CD14-positive monocyte (primary cell): ENCODE results near the gene RNF217. TPM values are rescaled to one million over a fixed set of nuclear protein-coding genes. Genes with fewer than 3 reads are reported as not detected.

Experiments
- DNase-seq, 3 donors: peaks; one replicate each; pipeline ENCODE4 v3.0.0-alpha.2; 2011 to 2022
- H2AFZ ChIP-seq: 2 replicates; pipeline ENCODE4 v1.6.0; 2012; ENCODE audit warnings: mild to moderate bottlenecking, low read depth, low read length, inconsistent platforms; ENCODE audit not compliant: insufficient read depth, poor library complexity, severe bottlenecking
- H3K27ac ChIP-seq, 2 donors: 1 replicate in 1 of 2; 2 replicates in 1 of 2; pipeline ENCODE4 v1.5.1; 2012 to 2013; ENCODE audit warnings: low read length in 2 of 2, control low read depth in 1 of 2, inconsistent platforms in 1 of 2, low read depth in 1 of 2, mild to moderate bottlenecking in 1 of 2
- H3K27me3 ChIP-seq, 2 donors: one replicate each; pipeline versions ENCODE4 v1.6.0 to v1.6.1; 2011 to 2013; ENCODE audit warnings: low read length in 2 of 2; ENCODE audit not compliant: control insufficient read depth in 2 of 2, insufficient read depth in 2 of 2
- H3K36me3 ChIP-seq, 2 donors: replicated peaks in 1 of 2; 1 replicate in 1 of 2; 2 replicates in 1 of 2; pipeline versions ENCODE4 v1.5.1 to v1.6.1; 2012 to 2013; ENCODE audit warnings: low read length in 2 of 2, control low read depth in 1 of 2, inconsistent platforms in 1 of 2, mild to moderate bottlenecking in 1 of 2; ENCODE audit not compliant: insufficient read depth in 2 of 2, control insufficient read depth in 1 of 2
- H3K4me1 ChIP-seq, 2 donors: 1 replicate in 1 of 2; 2 replicates in 1 of 2; pipeline versions ENCODE4 v1.5.1 to v1.6.1; 2012 to 2013; ENCODE audit warnings: low read length in 2 of 2, control low read depth in 1 of 2, inconsistent platforms in 1 of 2, mild to moderate bottlenecking in 1 of 2, moderate library complexity in 1 of 2; ENCODE audit not compliant: insufficient read depth in 2 of 2, control insufficient read depth in 1 of 2
- H3K4me2 ChIP-seq: replicated peaks from 2 replicates; pipeline ENCODE3; 2012; ENCODE audit warnings: low read length, moderate library complexity, mild to moderate bottlenecking; ENCODE audit not compliant: poor library complexity, severe bottlenecking; ENCODE audit errors: extremely low read depth
- H3K4me3 ChIP-seq, 3 experiments: fragments of 200-600 bp in 1 of 3; sonication (generic) in 1 of 3; replicated peaks in 1 of 3; 1 replicate in 2 of 3; 2 replicates in 1 of 3; pipeline ENCODE4 v1.5.1; 2011 to 2013; ENCODE audit warnings: low read length in 3 of 3, mild to moderate bottlenecking in 3 of 3, control low read depth in 2 of 3, low read depth in 2 of 3, inconsistent platforms in 1 of 3, moderate library complexity in 1 of 3
- H3K79me2 ChIP-seq: 2 replicates; pipeline ENCODE4 v1.6.0; 2012; ENCODE audit warnings: mild to moderate bottlenecking, control low read depth, inconsistent platforms, low read length, moderate library complexity; ENCODE audit not compliant: insufficient read depth
- H3K9ac ChIP-seq: 2 replicates; pipeline ENCODE4 v1.6.0; 2017; ENCODE audit warnings: low read length, mild to moderate bottlenecking; ENCODE audit not compliant: insufficient read depth, poor library complexity, severe bottlenecking
- H3K9me3 ChIP-seq, 2 donors: replicated peaks in 1 of 2; 1 replicate in 1 of 2; 2 replicates in 1 of 2; pipeline versions ENCODE4 v1.5.1 to v1.6.1; 2012 to 2013; ENCODE audit warnings: low read length in 2 of 2, control low read depth in 1 of 2; ENCODE audit not compliant: control insufficient read depth in 1 of 2, insufficient read depth in 1 of 2
- H4K20me1 ChIP-seq: 2 replicates; pipeline ENCODE4 v1.6.0; 2012; ENCODE audit warnings: mild to moderate bottlenecking, low read length, control low read depth, moderate library complexity; ENCODE audit not compliant: insufficient read depth
- H3K27ac Mint-ChIP-seq, 7 donors: one replicate each; pipeline ENCODE4 v1.8.0; 2020; ENCODE audit warnings: mild to moderate bottlenecking in 7 of 7, mixed read lengths in 7 of 7, moderate library complexity in 6 of 7, inconsistent platforms in 2 of 7
- H3K27me3 Mint-ChIP-seq, 3 donors: one replicate each; pipeline ENCODE4 v1.8.0; 2021 to 2022; ENCODE audit warnings: low read depth in 3 of 3, mild to moderate bottlenecking in 3 of 3, mixed read lengths in 3 of 3, moderate library complexity in 3 of 3, inconsistent platforms in 1 of 3
- H3K36me3 Mint-ChIP-seq, 2 donors: one replicate each; pipeline ENCODE4 v1.8.0; 2020; ENCODE audit warnings: mixed read lengths in 2 of 2, inconsistent platforms in 1 of 2, mild to moderate bottlenecking in 1 of 2
- H3K4me1 Mint-ChIP-seq: one replicate; pipeline ENCODE4 v1.8.0; 2020; ENCODE audit warnings: mild to moderate bottlenecking, mixed read lengths
- H3K4me3 Mint-ChIP-seq, 2 donors: one replicate each; pipeline ENCODE4 v1.8.0; 2020; ENCODE audit warnings: mild to moderate bottlenecking in 2 of 2, mixed read lengths in 2 of 2, moderate library complexity in 1 of 2
- H3K9me3 Mint-ChIP-seq, 7 donors: one replicate each; pipeline ENCODE4 v1.8.0; 2020 to 2022; ENCODE audit warnings: mixed read lengths in 7 of 7, mild to moderate bottlenecking in 6 of 7, moderate library complexity in 6 of 7, inconsistent platforms in 2 of 7
- CTCF ChIP-seq: fragments of 200-600 bp; IDR thresholded peaks from one replicate; pipeline ENCODE4 v1.8.0; 2022; ENCODE audit warnings: antibody characterized with exemption, mild to moderate bottlenecking
- whole genome bisulfite sequencing: methylation state at CpG from one replicate; pipeline ENCODE4 v1.1.5; 2013; ENCODE audit warnings: missing lambda C conversion rate; ENCODE audit not compliant: insufficient coverage; 5-methylcytosine and 5-hydroxymethylcytosine counted together
- intact Hi-C, 2 donors: fragments of 100-400 bp; cut with micrococcal nuclease; formaldehyde crosslinking; loops; one replicate each; pipeline versions ENCODE4 v1.15.0 to v1.15.1; 2023
- polyA plus RNA-seq, 3 donors: library from polyadenylated mRNA; depleted of rRNA in 1 of 3; unstranded in 2 of 3; stranded (reverse) in 1 of 3; fragments of 300-500 nt in 2 of 3; fragments of >200 nt in 1 of 3; fragmentation: Illumina TruSeq in 2 of 3; gene quantifications; 1 replicate in 2 of 3; 2 replicates in 1 of 3; pipeline ENCODE4 v1.2.3, GENCODE V29; 2012 to 2021

Gene RNF217
- polyA plus RNA-seq, 3 donors, result 2.2 to 11.6 (median 3.3) TPM

DNA sequence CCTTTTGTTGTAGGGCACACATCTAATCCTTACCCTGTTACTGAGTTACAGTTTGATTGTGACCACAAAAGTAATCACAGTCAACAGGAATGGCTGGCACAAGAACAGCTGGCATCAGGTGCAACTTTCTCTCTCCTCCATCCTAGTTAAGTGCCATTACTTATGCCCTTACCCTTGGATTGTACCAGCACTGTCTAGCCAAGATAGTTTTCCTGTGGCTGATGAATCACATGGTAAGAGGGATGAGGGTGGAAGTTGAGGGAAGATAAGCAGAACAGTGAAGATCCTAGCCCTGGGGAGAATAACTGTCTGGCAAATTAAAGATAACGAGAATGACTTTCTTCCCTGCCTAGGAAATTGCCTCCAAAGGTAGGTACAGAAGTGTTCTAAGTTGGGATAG is 42.0 kb downstream of the RNF217 start:
- Mint-ChIP-seq H3K27ac (no peak overlapping the region), H3K9me3 (peaks cover 0 to 5% (median 3%) of the 10 kb centered on the region in 7 donors), H3K36me3 (peaks cover 0 to 3% of the 10 kb centered on the region in 2 donors), H3K4me3 (no peak overlapping the region), H3K4me1 (peaks cover 39% of the 10 kb centered on the region), H3K27me3 (no peaks in the 10 kb centered on the region)
- Histone ChIP-seq H3K9me3 (no peaks in the 10 kb centered on the region), H3K4me2 (no peak overlapping the region), H3K4me3 (no peak overlapping the region), H3K36me3 (no peaks in the 10 kb centered on the region), H2AFZ (no peak overlapping the region), H4K20me1 (no peaks in the 10 kb centered on the region), H3K27me3 (no peaks in the 10 kb centered on the region), H3K27ac (no peak overlapping the region), H3K4me1 (peaks cover 2 to 4% of the 10 kb centered on the region in 2 donors), H3K9ac (no peak overlapping the region), H3K79me2 (no peaks in the 10 kb centered on the region)
- 100% methylated on average over 1 of the region's 1 CpG for WGBS
- DNase-seq, result no peak
- no peak for TF ChIP-seq CTCF
- intact Hi-C loops, result no loop called here

- Histone ChIP-seq H3K79me2 (no peaks in the 10 kb centered on the region), H2AFZ (no peak overlapping the region), H3K27ac (no peak overlapping the region), H3K4me2 (no peak overlapping the region), H3K9ac (no peak overlapping the region), H3K36me3 (no peaks in the 10 kb centered on the region), H3K27me3 (no peaks in the 10 kb centered on the region), H4K20me1 (no peaks in the 10 kb centered on the region), H3K4me1 (peaks cover 7 to 10% of the 10 kb centered on the region in 2 donors), H3K9me3 (no peaks in the 10 kb centered on the region), H3K4me3 (no peak overlapping the region)
- Mint-ChIP-seq H3K27ac (peak overlapping the region in 1 of 7 donors; percentile 86), H3K36me3 (peaks cover 0 to 3% of the 10 kb centered on the region in 2 donors), H3K27me3 (no peaks in the 10 kb centered on the region), H3K4me1 (peaks cover 46% of the 10 kb centered on the region), H3K4me3 (no peak overlapping the region), H3K9me3 (peaks cover 0 to 5% (median 3%) of the 10 kb centered on the region in 7 donors)
- no peak for DNase-seq
- TF ChIP-seq CTCF, result no peak
- WGBS, result no CpG with 5 or more reads among the region's 2 CpGs
- intact Hi-C loops, result no loop called here
These were observed 42.8 kb downstream of the RNF217 start for GRCh38 chr6:125004797-125005595.
